Nephron (organoid): ENCODE data around the gene TSHR.
A peak's percentile ranks its signal among the peaks of the same experiment; 100 is the strongest.

Experiments
- H3K27ac Mint-ChIP-seq, 3 experiments: 2 replicates each; pipeline ENCODE4 v1.8.0; 2020; ENCODE audit warnings: mixed read lengths in 3 of 3, mild to moderate bottlenecking in 2 of 3, moderate library complexity in 1 of 3
- H3K27me3 Mint-ChIP-seq: 2 replicates; pipeline ENCODE4 v1.8.0; 2021; ENCODE audit warnings: low read depth, mild to moderate bottlenecking, moderate library complexity, mixed read lengths
- H3K36me3 Mint-ChIP-seq: 2 replicates; pipeline ENCODE4 v1.8.0; 2020; ENCODE audit warnings: low read depth, mixed read lengths
- H3K4me1 Mint-ChIP-seq: 2 replicates; pipeline ENCODE4 v1.8.0; 2020; ENCODE audit warnings: mixed read lengths
- H3K4me3 Mint-ChIP-seq, 3 experiments: 2 replicates each; pipeline ENCODE4 v1.8.0; 2020; ENCODE audit warnings: mild to moderate bottlenecking in 3 of 3, mixed read lengths in 3 of 3, moderate library complexity in 2 of 3
- H3K9me3 Mint-ChIP-seq: 2 replicates; pipeline ENCODE4 v1.8.0; 2020; ENCODE audit warnings: mixed read lengths
- TF ChIP-seq, protein P1 (sequence below), 3 experiments: fragments of 200-600 bp; sonication (generic); IDR thresholded peaks; one replicate each; pipeline ENCODE4 v1.5.0; 2021; ENCODE audit warnings: antibody characterized with exemption in 3 of 3; ENCODE audit not compliant: unreplicated experiment in 3 of 3

Gene TSHR

DNA sequence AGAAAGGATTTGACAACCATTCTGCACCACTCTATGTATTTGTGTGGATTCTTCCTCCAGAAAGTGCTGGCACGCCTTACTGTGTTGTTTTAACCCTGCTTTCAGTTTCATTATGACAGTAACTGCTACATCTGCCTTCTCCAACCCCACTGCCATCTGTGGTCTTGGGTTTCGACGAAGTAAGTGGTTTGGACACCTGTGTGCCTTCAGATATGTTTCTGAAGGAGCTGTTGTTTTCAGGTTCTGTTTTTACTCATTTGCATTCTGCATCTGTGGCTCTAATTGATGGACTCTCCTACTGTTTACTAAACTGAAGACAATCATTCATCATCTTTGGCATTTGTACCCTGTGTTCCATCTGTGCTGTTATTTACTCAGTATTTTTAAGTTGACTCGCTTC, 4.1 kb downstream of the TSHR start:
- H3K36me3 Mint-ChIP-seq: no peaks in the 10 kb centered on the region
- H3K4me3 Mint-ChIP-seq: no peak overlapping the region
- H3K9me3 Mint-ChIP-seq: no peaks in the 10 kb centered on the region
- H3K4me1 Mint-ChIP-seq: no peaks in the 10 kb centered on the region
- TF ChIP-seq, protein P1, sequence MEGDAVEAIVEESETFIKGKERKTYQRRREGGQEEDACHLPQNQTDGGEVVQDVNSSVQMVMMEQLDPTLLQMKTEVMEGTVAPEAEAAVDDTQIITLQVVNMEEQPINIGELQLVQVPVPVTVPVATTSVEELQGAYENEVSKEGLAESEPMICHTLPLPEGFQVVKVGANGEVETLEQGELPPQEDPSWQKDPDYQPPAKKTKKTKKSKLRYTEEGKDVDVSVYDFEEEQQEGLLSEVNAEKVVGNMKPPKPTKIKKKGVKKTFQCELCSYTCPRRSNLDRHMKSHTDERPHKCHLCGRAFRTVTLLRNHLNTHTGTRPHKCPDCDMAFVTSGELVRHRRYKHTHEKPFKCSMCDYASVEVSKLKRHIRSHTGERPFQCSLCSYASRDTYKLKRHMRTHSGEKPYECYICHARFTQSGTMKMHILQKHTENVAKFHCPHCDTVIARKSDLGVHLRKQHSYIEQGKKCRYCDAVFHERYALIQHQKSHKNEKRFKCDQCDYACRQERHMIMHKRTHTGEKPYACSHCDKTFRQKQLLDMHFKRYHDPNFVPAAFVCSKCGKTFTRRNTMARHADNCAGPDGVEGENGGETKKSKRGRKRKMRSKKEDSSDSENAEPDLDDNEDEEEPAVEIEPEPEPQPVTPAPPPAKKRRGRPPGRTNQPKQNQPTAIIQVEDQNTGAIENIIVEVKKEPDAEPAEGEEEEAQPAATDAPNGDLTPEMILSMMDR (IDR thresholded peaks at IDR 0.05; ENCODE audit: unreplicated experiment in 3 of 3): no peak
- H3K27me3 Mint-ChIP-seq: peaks cover 76% of the 10 kb centered on the region
- H3K27ac Mint-ChIP-seq: no peak overlapping the region

GRCh38 chr14:80965037-80965436, 9.6 kb downstream of the TSHR start:
- H3K4me3 Mint-ChIP-seq: no peak overlapping the region
- no peak overlapping the region for H3K27ac Mint-ChIP-seq
- no peaks in the 10 kb centered on the region for H3K4me1 Mint-ChIP-seq
- TF ChIP-seq, protein P1 (IDR thresholded peaks at IDR 0.05; ENCODE audit: unreplicated experiment in 3 of 3): no peak
- no peaks in the 10 kb centered on the region for H3K36me3 Mint-ChIP-seq
- H3K27me3 Mint-ChIP-seq: peaks cover 54% of the 10 kb centered on the region
- no peaks in the 10 kb centered on the region for H3K9me3 Mint-ChIP-seq

GRCh38 chr14:80973931-80974641, 18.7 kb downstream of the TSHR start:
- Mint-ChIP-seq H3K9me3 (no peaks in the 10 kb centered on the region), H3K27ac (peak overlapping the region; percentile 9 to 61 (median 56)), H3K4me3 (no peak overlapping the region), H3K4me1 (peaks cover 20% of the 10 kb centered on the region), H3K36me3 (no peaks in the 10 kb centered on the region), H3K27me3 (peaks cover 47% of the 10 kb centered on the region)
- TF ChIP-seq, protein P1 (IDR thresholded peaks at IDR 0.05; ENCODE audit: unreplicated experiment in 3 of 3): no peak

- Mint-ChIP-seq H3K4me1 (peaks cover 20% of the 10 kb centered on the region), H3K27ac (peak overlapping the region; percentile 9 to 61 (median 56))
Measured at GRCh38 chr14:80974679-80975078, 19.3 kb downstream of the TSHR start.

GRCh38 chr14:80977221-80977620, 21.8 kb downstream of the TSHR start:
- no peaks in the 10 kb centered on the region for H3K9me3 Mint-ChIP-seq
- peaks cover 29% of the 10 kb centered on the region for H3K27me3 Mint-ChIP-seq
- H3K36me3 Mint-ChIP-seq: no peaks in the 10 kb centered on the region
- peaks cover 20% of the 10 kb centered on the region for H3K4me1 Mint-ChIP-seq
- H3K27ac Mint-ChIP-seq: no peak overlapping the region
- TF ChIP-seq, protein P1 (IDR thresholded peaks at IDR 0.05; ENCODE audit: unreplicated experiment in 3 of 3): peak in 1 of 3 experiments; percentile 7
- H3K4me3 Mint-ChIP-seq: no peak overlapping the region

More at GRCh38 chr14:80974679-80975078, 19.3 kb downstream of the TSHR start:
- peaks cover 43% of the 10 kb centered on the region for H3K27me3 Mint-ChIP-seq
- H3K36me3 Mint-ChIP-seq: no peaks in the 10 kb centered on the region
- H3K9me3 Mint-ChIP-seq: no peaks in the 10 kb centered on the region
- no peak overlapping the region for H3K4me3 Mint-ChIP-seq
- TF ChIP-seq, protein P1 (IDR thresholded peaks at IDR 0.05; ENCODE audit: unreplicated experiment in 3 of 3): no peak

- Mint-ChIP-seq H3K27ac (no peak overlapping the region), H3K27me3 (peaks cover 32% of the 10 kb centered on the region), H3K4me1 (peaks cover 18% of the 10 kb centered on the region), H3K9me3 (no peaks in the 10 kb centered on the region), H3K36me3 (no peaks in the 10 kb centered on the region), H3K4me3 (no peak overlapping the region)
- TF ChIP-seq, protein P1 (IDR thresholded peaks at IDR 0.05; ENCODE audit: unreplicated experiment in 3 of 3): no peak
Measured at GRCh38 chr14:80978403-80978802, 23.0 kb downstream of the TSHR start.
